ENCODE measurements around the gene CSF1. TPM values are rescaled to one million over a fixed set of nuclear protein-coding genes. Genes with fewer than 3 reads are reported as not detected.

Gene CSF1
- total RNA-seq, 2 experiments from 2014 or later: 135 to 140 TPM

- ChIA-PET CTCF (interaction anchor here (1.0 to 1.9 kb wide), 3 partner anchors 57 to 150 kb away, joined by 3 to 4 read pairs (median 3); no protein-coding TSS in a partner anchor), POLR2A (no interaction called here)
- H3K4me3 Mint-ChIP-seq: no peak overlapping the region
- DNase-seq: no peak
- no peaks in the 10 kb centered on the region for H3K4me1 Mint-ChIP-seq (ENCODE audit: low read depth)
- H3K9me3 Mint-ChIP-seq: no peaks in the 10 kb centered on the region
- no peak overlapping the region for H3K27ac Mint-ChIP-seq
- H3K27me3 Mint-ChIP-seq: no peaks in the 10 kb centered on the region
- intact Hi-C loops (cut with micrococcal nuclease): no loop called here
- peaks cover 67% of the 10 kb centered on the region for H3K36me3 Mint-ChIP-seq
Observed at GRCh38 chr1:109926662-109927300, 16.1 kb downstream of the CSF1 start.

GRCh38 chr1:109927356-109927755 lies 16.7 kb downstream of the CSF1 start:
- intact Hi-C loops (cut with micrococcal nuclease): no loop called here
- CTCF ChIA-PET: interaction anchor here (1.0 to 1.3 kb wide), 2 partner anchors 57 to 151 kb away, joined by 3 read pairs; no protein-coding TSS in a partner anchor
- peaks cover 62% of the 10 kb centered on the region for H3K36me3 Mint-ChIP-seq

GRCh38 chr1:109927911-109928321 lies 17.3 kb downstream of the CSF1 start:
- Mint-ChIP-seq H3K4me3 (no peak overlapping the region), H3K27ac (no peak overlapping the region), H3K27me3 (no peaks in the 10 kb centered on the region), H3K36me3 (peaks cover 57% of the 10 kb centered on the region), H3K9me3 (no peaks in the 10 kb centered on the region), H3K4me1 (ENCODE audit: low read depth) (no peaks in the 10 kb centered on the region)
- ChIA-PET CTCF (interaction anchor here (1.0 to 1.3 kb wide), 2 partner anchors 83 to 151 kb away, joined by 3 read pairs; no protein-coding TSS in a partner anchor), POLR2A (no interaction called here)
- no peak for DNase-seq
- intact Hi-C loops (cut with micrococcal nuclease): no loop called here

More at GRCh38 chr1:109927356-109927755, 16.7 kb downstream of the CSF1 start:
- no peak for DNase-seq
- Mint-ChIP-seq H3K27me3 (no peaks in the 10 kb centered on the region), H3K9me3 (no peaks in the 10 kb centered on the region), H3K4me3 (no peak overlapping the region), H3K27ac (no peak overlapping the region), H3K4me1 (ENCODE audit: low read depth) (no peaks in the 10 kb centered on the region)
- POLR2A ChIA-PET: no interaction called here

- DNase-seq: no peak
- no peak overlapping the region for H3K4me3 Mint-ChIP-seq
- H3K27me3 Mint-ChIP-seq: no peaks in the 10 kb centered on the region
- ChIA-PET CTCF (interaction anchor here (1.0 kb wide), 1 partner anchor 83 kb away, joined by 3 read pairs; no protein-coding TSS in a partner anchor), POLR2A (no interaction called here)
- peaks cover 1% of the 10 kb centered on the region for H3K4me1 Mint-ChIP-seq (ENCODE audit: low read depth)
- H3K9me3 Mint-ChIP-seq: no peaks in the 10 kb centered on the region
- H3K36me3 Mint-ChIP-seq: peaks cover 49% of the 10 kb centered on the region
- intact Hi-C loops (cut with micrococcal nuclease): no loop called here
- no peak overlapping the region for H3K27ac Mint-ChIP-seq
Observed at GRCh38 chr1:109928591-109929111, 18.0 kb downstream of the CSF1 start.

- H3K9me3 Mint-ChIP-seq: no peaks in the 10 kb centered on the region
- intact Hi-C loops (cut with micrococcal nuclease): no loop called here
- H3K4me3 Mint-ChIP-seq: no peak overlapping the region
- H3K36me3 Mint-ChIP-seq: peaks cover 44% of the 10 kb centered on the region
- H3K27ac Mint-ChIP-seq: no peak overlapping the region
- ChIA-PET CTCF (no interaction called here), POLR2A (no interaction called here)
- no peaks in the 10 kb centered on the region for H3K27me3 Mint-ChIP-seq
- DNase-seq: no peak
- peaks cover 5% of the 10 kb centered on the region for H3K4me1 Mint-ChIP-seq (ENCODE audit: low read depth)
Observed at GRCh38 chr1:109929170-109929569, 18.5 kb downstream of the CSF1 start.

- no peak for DNase-seq
- peaks cover 40% of the 10 kb centered on the region for H3K36me3 Mint-ChIP-seq
- ChIA-PET CTCF (interaction anchor here (2.1 kb wide), 1 partner anchor 55 kb away, joined by 10 read pairs; the partner anchor contains the start of gene AHCYL1), POLR2A (no interaction called here)
- H3K27me3 Mint-ChIP-seq: no peaks in the 10 kb centered on the region
- no peak overlapping the region for H3K27ac Mint-ChIP-seq
- H3K9me3 Mint-ChIP-seq: no peaks in the 10 kb centered on the region
- H3K4me1 Mint-ChIP-seq (ENCODE audit: low read depth): peaks cover 5% of the 10 kb centered on the region
- H3K4me3 Mint-ChIP-seq: no peak overlapping the region
- intact Hi-C loops (cut with micrococcal nuclease): no loop called here
Observed at GRCh38 chr1:109929588-109930251, 19.1 kb downstream of the CSF1 start.

- H3K27me3 Mint-ChIP-seq: no peaks in the 10 kb centered on the region
- H3K9me3 Mint-ChIP-seq: no peaks in the 10 kb centered on the region
- CTCF ChIA-PET: interaction anchor here (0.8 to 2.1 kb wide), 2 partner anchors 54 to 289 kb away, joined by 3 to 10 read pairs; partner anchors contain the start of gene AHCYL1
- intact Hi-C loops (cut with micrococcal nuclease): no loop called here
- no peak overlapping the region for H3K4me3 Mint-ChIP-seq
- H3K36me3 Mint-ChIP-seq: peaks cover 34% of the 10 kb centered on the region
- no peak overlapping the region for H3K27ac Mint-ChIP-seq
- POLR2A ChIA-PET: no interaction called here
- no peak for DNase-seq
- peaks cover 5% of the 10 kb centered on the region for H3K4me1 Mint-ChIP-seq (ENCODE audit: low read depth)
Observed at GRCh38 chr1:109930252-109930993, 19.8 kb downstream of the CSF1 start.

- intact Hi-C loops (cut with micrococcal nuclease): no loop called here
- no peak overlapping the region for H3K27ac Mint-ChIP-seq
- no peak for DNase-seq
- H3K4me3 Mint-ChIP-seq: no peak overlapping the region
- ChIA-PET POLR2A (no interaction called here), CTCF (interaction anchor here (0.8 to 2.1 kb wide), 3 partner anchors 9 to 290 kb away, joined by 3 to 10 read pairs (median 3); partner anchors contain the start of gene AHCYL1)
- H3K4me1 Mint-ChIP-seq (ENCODE audit: low read depth): peaks cover 5% of the 10 kb centered on the region
- H3K36me3 Mint-ChIP-seq: peaks cover 25% of the 10 kb centered on the region
- no peaks in the 10 kb centered on the region for H3K27me3 Mint-ChIP-seq
- H3K9me3 Mint-ChIP-seq: no peaks in the 10 kb centered on the region
Observed at GRCh38 chr1:109931189-109931731, 20.6 kb downstream of the CSF1 start.

- Mint-ChIP-seq H3K27ac (no peak overlapping the region), H3K27me3 (peaks cover 2% of the 10 kb centered on the region), H3K4me3 (no peak overlapping the region), H3K4me1 (ENCODE audit: low read depth) (peaks cover 5% of the 10 kb centered on the region), H3K36me3 (peaks cover 22% of the 10 kb centered on the region), H3K9me3 (peaks cover 6% of the 10 kb centered on the region)
- POLR2A ChIA-PET: interaction anchor here (1.2 kb wide), 1 partner anchor 34 kb away, joined by 3 read pairs; no protein-coding TSS in a partner anchor
- intact Hi-C loops (cut with micrococcal nuclease): no loop called here
- no peak for DNase-seq
- CTCF ChIA-PET: interaction anchor here (1.1 kb wide), 1 partner anchor 9 kb away, joined by 3 read pairs; no protein-coding TSS in a partner anchor
Observed at GRCh38 chr1:109931911-109932636, 21.4 kb downstream of the CSF1 start.

- DNase-seq: no peak
Observed at GRCh38 chr1:109932679-109933078, 22.0 kb downstream of the CSF1 start.

More at GRCh38 chr1:109932679-109933078, 22.0 kb downstream of the CSF1 start:
- Mint-ChIP-seq H3K4me1 (ENCODE audit: low read depth) (peaks cover 5% of the 10 kb centered on the region), H3K36me3 (peaks cover 18% of the 10 kb centered on the region), H3K4me3 (no peak overlapping the region), H3K27ac (no peak overlapping the region), H3K9me3 (peaks cover 11% of the 10 kb centered on the region), H3K27me3 (peaks cover 2% of the 10 kb centered on the region)
- intact Hi-C loops (cut with micrococcal nuclease): no loop called here
- ChIA-PET POLR2A (interaction anchor here (1.2 kb wide), 1 partner anchor 35 kb away, joined by 3 read pairs; no protein-coding TSS in a partner anchor), CTCF (interaction anchor here (1.1 to 1.5 kb wide), 2 partner anchors 10 to 156 kb away, joined by 3 read pairs; no protein-coding TSS in a partner anchor)

All from activated CD4-positive, alpha-beta memory T cell treated with anti-CD3 and anti-CD28 coated beads for 36 hours (primary cell).